ENCODE data around the gene SNRPD1.

The SNRPD1 gene

GRCh38 chr18:21652073-21652472 lies 40.0 kb downstream of the SNRPD1 start:
- no peak for TF ChIP-seq CTCF (conservative IDR thresholded peaks at IDR 0.05; ENCODE audit: low read depth, low read length)
- H3K4me3 ChIP-seq (ENCODE audit: low read depth, low read length), result no peak overlapping the region
- DNase-seq (ENCODE audit: low read depth), result no peak

GRCh38 chr18:21653361-21653760 lies 41.2 kb downstream of the SNRPD1 start:
- no peak for DNase-seq (ENCODE audit: low read depth)
- no peak overlapping the region for H3K4me3 ChIP-seq (ENCODE audit: low read depth, low read length)
- no peak for TF ChIP-seq CTCF (conservative IDR thresholded peaks at IDR 0.05; ENCODE audit: low read depth, low read length)

- DNase-seq (ENCODE audit: low read depth), result peak; percentile 83
- TF ChIP-seq CTCF (conservative IDR thresholded peaks at IDR 0.05; ENCODE audit: low read depth, low read length), result no peak
- H3K4me3 ChIP-seq (ENCODE audit: low read depth, low read length), result no peak overlapping the region
Observed at GRCh38 chr18:21656402-21656801, 44.3 kb downstream of the SNRPD1 start.

- no peak for TF ChIP-seq CTCF (conservative IDR thresholded peaks at IDR 0.05; ENCODE audit: low read depth, low read length)
- no peak for DNase-seq (ENCODE audit: low read depth)
- no peak overlapping the region for H3K4me3 ChIP-seq (ENCODE audit: low read depth, low read length)
Observed at GRCh38 chr18:21660078-21660477, 48.0 kb downstream of the SNRPD1 start.

GRCh38 chr18:21662581-21662980 lies 50.5 kb downstream of the SNRPD1 start:
- DNase-seq (ENCODE audit: low read depth), result no peak
- H3K4me3 ChIP-seq (ENCODE audit: low read depth, low read length), result no peak overlapping the region
- TF ChIP-seq CTCF (conservative IDR thresholded peaks at IDR 0.05; ENCODE audit: low read depth, low read length), result no peak

GRCh38 chr18:21663578-21663977 lies 51.5 kb downstream of the SNRPD1 start:
- no peak overlapping the region for H3K4me3 ChIP-seq (ENCODE audit: low read depth, low read length)
- TF ChIP-seq CTCF (conservative IDR thresholded peaks at IDR 0.05; ENCODE audit: low read depth, low read length), result no peak
- peak; percentile 95 for DNase-seq (ENCODE audit: low read depth)

- H3K4me3 ChIP-seq (ENCODE audit: low read depth, low read length), result no peak overlapping the region
Observed at GRCh38 chr18:21664069-21664468, 52.0 kb downstream of the SNRPD1 start.

More at GRCh38 chr18:21664069-21664468, 52.0 kb downstream of the SNRPD1 start:
- no peak for DNase-seq (ENCODE audit: low read depth)
- no peak for TF ChIP-seq CTCF (conservative IDR thresholded peaks at IDR 0.05; ENCODE audit: low read depth, low read length)
